ENCODE measurements around the gene LTBP3. TPM values are rescaled to one million over a fixed set of nuclear protein-coding genes. Genes with fewer than 3 reads are reported as not detected.

The LTBP3 gene
- total and polyA plus RNA-seq, 9 of the 15 experiments (the other 6 are each of a cell fraction or from before 2014, with no cell fraction given): 0.06 to 20.5 (median 4.8) TPM

DNA sequence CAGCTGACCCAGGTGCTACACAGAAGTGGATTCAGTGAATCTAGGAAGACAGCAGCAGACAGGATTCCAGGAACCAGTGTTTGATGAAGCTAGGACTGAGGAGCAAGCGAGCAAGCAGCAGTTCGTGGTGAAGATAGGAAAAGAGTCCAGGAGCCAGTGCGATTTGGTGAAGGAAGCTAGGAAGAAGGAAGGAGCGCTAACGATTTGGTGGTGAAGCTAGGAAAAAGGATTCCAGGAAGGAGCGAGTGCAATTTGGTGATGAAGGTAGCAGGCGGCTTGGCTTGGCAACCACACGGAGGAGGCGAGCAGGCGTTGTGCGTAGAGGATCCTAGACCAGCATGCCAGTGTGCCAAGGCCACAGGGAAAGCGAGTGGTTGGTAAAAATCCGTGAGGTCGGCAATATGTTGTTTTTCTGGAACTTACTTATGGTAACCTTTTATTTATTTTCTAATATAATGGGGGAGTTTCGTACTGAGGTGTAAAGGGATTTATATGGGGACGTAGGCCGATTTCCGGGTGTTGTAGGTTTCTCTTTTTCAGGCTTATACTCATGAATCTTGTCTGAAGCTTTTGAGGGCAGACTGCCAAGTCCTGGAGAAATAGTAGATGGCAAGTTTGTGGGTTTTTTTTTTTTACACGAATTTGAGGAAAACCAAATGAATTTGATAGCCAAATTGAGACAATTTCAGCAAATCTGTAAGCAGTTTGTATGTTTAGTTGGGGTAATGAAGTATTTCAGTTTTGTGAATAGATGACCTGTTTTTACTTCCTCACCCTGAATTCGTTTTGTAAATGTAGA, 57.6 kb downstream of the LTBP3 start (continued):
- TF ChIP-seq, protein P1, sequence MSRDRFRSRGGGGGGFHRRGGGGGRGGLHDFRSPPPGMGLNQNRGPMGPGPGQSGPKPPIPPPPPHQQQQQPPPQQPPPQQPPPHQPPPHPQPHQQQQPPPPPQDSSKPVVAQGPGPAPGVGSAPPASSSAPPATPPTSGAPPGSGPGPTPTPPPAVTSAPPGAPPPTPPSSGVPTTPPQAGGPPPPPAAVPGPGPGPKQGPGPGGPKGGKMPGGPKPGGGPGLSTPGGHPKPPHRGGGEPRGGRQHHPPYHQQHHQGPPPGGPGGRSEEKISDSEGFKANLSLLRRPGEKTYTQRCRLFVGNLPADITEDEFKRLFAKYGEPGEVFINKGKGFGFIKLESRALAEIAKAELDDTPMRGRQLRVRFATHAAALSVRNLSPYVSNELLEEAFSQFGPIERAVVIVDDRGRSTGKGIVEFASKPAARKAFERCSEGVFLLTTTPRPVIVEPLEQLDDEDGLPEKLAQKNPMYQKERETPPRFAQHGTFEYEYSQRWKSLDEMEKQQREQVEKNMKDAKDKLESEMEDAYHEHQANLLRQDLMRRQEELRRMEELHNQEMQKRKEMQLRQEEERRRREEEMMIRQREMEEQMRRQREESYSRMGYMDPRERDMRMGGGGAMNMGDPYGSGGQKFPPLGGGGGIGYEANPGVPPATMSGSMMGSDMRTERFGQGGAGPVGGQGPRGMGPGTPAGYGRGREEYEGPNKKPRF (IDR thresholded peaks at IDR 0.05; ENCODE audit: low read depth, low read length): no peak
- TF ChIP-seq, protein P2, sequence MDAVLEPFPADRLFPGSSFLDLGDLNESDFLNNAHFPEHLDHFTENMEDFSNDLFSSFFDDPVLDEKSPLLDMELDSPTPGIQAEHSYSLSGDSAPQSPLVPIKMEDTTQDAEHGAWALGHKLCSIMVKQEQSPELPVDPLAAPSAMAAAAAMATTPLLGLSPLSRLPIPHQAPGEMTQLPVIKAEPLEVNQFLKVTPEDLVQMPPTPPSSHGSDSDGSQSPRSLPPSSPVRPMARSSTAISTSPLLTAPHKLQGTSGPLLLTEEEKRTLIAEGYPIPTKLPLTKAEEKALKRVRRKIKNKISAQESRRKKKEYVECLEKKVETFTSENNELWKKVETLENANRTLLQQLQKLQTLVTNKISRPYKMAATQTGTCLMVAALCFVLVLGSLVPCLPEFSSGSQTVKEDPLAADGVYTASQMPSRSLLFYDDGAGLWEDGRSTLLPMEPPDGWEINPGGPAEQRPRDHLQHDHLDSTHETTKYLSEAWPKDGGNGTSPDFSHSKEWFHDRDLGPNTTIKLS (IDR thresholded peaks at IDR 0.05; ENCODE audit: borderline replicate concordance, low read depth): no peak
- no peak for TF ChIP-seq ZNF431 (CRISPR knock-in tag; IDR thresholded peaks at IDR 0.05)
- TF ChIP-seq SMARCC2 (IDR thresholded peaks at IDR 0.05; ENCODE audit: low read depth): no peak
- TF ChIP-seq, protein P3, sequence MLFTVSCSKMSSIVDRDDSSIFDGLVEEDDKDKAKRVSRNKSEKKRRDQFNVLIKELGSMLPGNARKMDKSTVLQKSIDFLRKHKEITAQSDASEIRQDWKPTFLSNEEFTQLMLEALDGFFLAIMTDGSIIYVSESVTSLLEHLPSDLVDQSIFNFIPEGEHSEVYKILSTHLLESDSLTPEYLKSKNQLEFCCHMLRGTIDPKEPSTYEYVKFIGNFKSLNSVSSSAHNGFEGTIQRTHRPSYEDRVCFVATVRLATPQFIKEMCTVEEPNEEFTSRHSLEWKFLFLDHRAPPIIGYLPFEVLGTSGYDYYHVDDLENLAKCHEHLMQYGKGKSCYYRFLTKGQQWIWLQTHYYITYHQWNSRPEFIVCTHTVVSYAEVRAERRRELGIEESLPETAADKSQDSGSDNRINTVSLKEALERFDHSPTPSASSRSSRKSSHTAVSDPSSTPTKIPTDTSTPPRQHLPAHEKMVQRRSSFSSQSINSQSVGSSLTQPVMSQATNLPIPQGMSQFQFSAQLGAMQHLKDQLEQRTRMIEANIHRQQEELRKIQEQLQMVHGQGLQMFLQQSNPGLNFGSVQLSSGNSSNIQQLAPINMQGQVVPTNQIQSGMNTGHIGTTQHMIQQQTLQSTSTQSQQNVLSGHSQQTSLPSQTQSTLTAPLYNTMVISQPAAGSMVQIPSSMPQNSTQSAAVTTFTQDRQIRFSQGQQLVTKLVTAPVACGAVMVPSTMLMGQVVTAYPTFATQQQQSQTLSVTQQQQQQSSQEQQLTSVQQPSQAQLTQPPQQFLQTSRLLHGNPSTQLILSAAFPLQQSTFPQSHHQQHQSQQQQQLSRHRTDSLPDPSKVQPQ (CRISPR knock-in tag; IDR thresholded peaks at IDR 0.05; ENCODE audit: borderline replicate concordance): no peak
- no peak for TF ChIP-seq NFE2 (IDR thresholded peaks at IDR 0.05; ENCODE audit: low read depth)
- no peak for TF ChIP-seq SRSF7 (optimal IDR thresholded peaks at IDR 0.05; ENCODE audit: low read depth, low read length)
- 0 out of 2 replicates have a peak, but pooled peaks have one; percentile 7 for TF ChIP-seq ZNF239 (CRISPR knock-in tag; IDR thresholded peaks at IDR 0.05)
- no peak for TF ChIP-seq PHTF2 (CRISPR knock-in tag; IDR thresholded peaks at IDR 0.05)
- no peak for TF ChIP-seq FUS (optimal IDR thresholded peaks at IDR 0.05; ENCODE audit: low read depth, low read length)
- TF ChIP-seq ZEB2 (IDR thresholded peaks at IDR 0.05): no peak
- TF ChIP-seq ILK (tag; IDR thresholded peaks at IDR 0.05; ENCODE audit: borderline replicate concordance, low read depth): no peak
- TF ChIP-seq, protein P4, sequence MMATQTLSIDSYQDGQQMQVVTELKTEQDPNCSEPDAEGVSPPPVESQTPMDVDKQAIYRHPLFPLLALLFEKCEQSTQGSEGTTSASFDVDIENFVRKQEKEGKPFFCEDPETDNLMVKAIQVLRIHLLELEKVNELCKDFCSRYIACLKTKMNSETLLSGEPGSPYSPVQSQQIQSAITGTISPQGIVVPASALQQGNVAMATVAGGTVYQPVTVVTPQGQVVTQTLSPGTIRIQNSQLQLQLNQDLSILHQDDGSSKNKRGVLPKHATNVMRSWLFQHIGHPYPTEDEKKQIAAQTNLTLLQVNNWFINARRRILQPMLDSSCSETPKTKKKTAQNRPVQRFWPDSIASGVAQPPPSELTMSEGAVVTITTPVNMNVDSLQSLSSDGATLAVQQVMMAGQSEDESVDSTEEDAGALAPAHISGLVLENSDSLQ (IDR thresholded peaks at IDR 0.05): no peak
- TF ChIP-seq CXXC5 (CRISPR knock-in tag; IDR thresholded peaks at IDR 0.05): 0 out of 2 replicates have a peak, but pooled peaks have one; percentile 10
- TF ChIP-seq, protein P5, sequence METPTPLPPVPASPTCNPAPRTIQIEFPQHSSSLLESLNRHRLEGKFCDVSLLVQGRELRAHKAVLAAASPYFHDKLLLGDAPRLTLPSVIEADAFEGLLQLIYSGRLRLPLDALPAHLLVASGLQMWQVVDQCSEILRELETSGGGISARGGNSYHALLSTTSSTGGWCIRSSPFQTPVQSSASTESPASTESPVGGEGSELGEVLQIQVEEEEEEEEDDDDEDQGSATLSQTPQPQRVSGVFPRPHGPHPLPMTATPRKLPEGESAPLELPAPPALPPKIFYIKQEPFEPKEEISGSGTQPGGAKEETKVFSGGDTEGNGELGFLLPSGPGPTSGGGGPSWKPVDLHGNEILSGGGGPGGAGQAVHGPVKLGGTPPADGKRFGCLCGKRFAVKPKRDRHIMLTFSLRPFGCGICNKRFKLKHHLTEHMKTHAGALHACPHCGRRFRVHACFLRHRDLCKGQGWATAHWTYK (CRISPR knock-in tag; IDR thresholded peaks at IDR 0.05): peak; percentile 17; the same call in 1 of the 2 replicates
